Type B pancreatic cell (in vitro differentiated cells): ENCODE measurements around the gene PCDHB16. TPM values are rescaled to one million over a fixed set of nuclear protein-coding genes. Genes with fewer than 3 reads are reported as not detected.
"Not testable (repeated sequence)": the region's sequence is repeated elsewhere in the genome, so short reads cannot be mapped to it uniquely, and the experiment has no call there.

Experiments
- DNase-seq: peaks from one replicate; pipeline ENCODE4 v3.0.0; 2021; ENCODE audit warnings: mixed read lengths; ENCODE audit not compliant: unreplicated experiment; ENCODE audit errors: extremely low spot score
- H3K27ac Mint-ChIP-seq: 2 replicates; pipeline ENCODE4 v1.8.0; 2021; ENCODE audit warnings: mild to moderate bottlenecking, mixed read lengths
- H3K27me3 Mint-ChIP-seq: 2 replicates; pipeline ENCODE4 v1.8.0; 2021; ENCODE audit warnings: mixed read lengths
- H3K36me3 Mint-ChIP-seq: 2 replicates; pipeline ENCODE4 v1.8.0; 2021; ENCODE audit warnings: mixed read lengths
- H3K4me1 Mint-ChIP-seq: one replicate; pipeline ENCODE4 v1.8.0; 2021; ENCODE audit warnings: mixed read lengths; ENCODE audit not compliant: unreplicated experiment
- H3K4me3 Mint-ChIP-seq: 2 replicates; pipeline ENCODE4 v1.8.0; 2021; ENCODE audit warnings: mild to moderate bottlenecking, mixed read lengths
- H3K9me3 Mint-ChIP-seq: 2 replicates; pipeline ENCODE4 v1.8.0; 2021; ENCODE audit warnings: mixed read lengths
- total RNA-seq: library from RNA; stranded (reverse); gene quantifications from 2 replicates; pipeline ENCODE4 v1.2.1, GENCODE V29; 2021; ENCODE audit warnings: low replicate concordance
- TF ChIP-seq, protein P1 (sequence below): fragments of 200-600 bp; sonication (generic); conservative IDR thresholded peaks from 2 replicates; pipeline ENCODE4 v1.5.0; 2021; ENCODE audit warnings: antibody characterized with exemption, mild to moderate bottlenecking

The PCDHB16 gene
- total RNA-seq, 1 donor from 2014 or later: 6.9 TPM

DNA sequence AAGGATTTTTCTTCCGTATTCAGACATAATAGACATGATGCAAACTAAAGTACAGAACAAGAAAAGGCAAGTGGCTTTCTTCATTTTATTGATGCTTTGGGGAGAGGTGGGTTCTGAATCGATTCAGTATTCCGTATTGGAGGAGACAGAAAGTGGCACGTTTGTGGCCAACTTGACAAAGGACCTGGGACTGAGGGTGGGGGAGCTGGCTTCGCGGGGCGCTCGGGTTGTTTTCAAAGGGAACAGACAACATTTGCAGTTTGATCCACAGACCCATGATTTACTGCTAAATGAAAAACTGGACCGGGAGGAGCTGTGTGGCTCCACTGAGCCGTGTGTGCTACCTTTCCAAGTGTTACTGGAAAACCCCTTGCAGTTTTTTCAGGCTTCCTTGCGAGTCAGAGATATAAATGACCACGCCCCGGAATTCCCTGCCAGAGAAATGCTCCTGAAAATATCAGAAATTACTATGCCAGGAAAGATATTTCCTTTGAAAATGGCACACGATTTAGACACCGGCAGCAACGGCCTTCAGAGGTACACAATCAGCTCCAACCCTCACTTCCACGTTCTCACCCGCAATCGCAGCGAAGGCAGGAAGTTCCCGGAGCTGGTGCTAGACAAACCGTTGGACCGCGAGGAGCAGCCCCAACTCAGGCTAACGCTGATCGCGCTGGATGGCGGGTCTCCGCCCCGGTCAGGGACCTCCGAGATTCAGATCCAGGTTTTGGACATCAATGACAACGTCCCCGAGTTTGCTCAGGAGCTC lies 31.8 kb upstream of the PCDHB16 start:
- Mint-ChIP-seq H3K4me1 (no peaks in the 10 kb centered on the region), H3K9me3 (peaks cover 10% of the 10 kb centered on the region), H3K27me3 (no peaks in the 10 kb centered on the region), H3K27ac (no peak overlapping the region), H3K4me3 (no peak overlapping the region), H3K36me3 (peaks cover 7% of the 10 kb centered on the region)
- no peak for DNase-seq
- TF ChIP-seq, protein P1, sequence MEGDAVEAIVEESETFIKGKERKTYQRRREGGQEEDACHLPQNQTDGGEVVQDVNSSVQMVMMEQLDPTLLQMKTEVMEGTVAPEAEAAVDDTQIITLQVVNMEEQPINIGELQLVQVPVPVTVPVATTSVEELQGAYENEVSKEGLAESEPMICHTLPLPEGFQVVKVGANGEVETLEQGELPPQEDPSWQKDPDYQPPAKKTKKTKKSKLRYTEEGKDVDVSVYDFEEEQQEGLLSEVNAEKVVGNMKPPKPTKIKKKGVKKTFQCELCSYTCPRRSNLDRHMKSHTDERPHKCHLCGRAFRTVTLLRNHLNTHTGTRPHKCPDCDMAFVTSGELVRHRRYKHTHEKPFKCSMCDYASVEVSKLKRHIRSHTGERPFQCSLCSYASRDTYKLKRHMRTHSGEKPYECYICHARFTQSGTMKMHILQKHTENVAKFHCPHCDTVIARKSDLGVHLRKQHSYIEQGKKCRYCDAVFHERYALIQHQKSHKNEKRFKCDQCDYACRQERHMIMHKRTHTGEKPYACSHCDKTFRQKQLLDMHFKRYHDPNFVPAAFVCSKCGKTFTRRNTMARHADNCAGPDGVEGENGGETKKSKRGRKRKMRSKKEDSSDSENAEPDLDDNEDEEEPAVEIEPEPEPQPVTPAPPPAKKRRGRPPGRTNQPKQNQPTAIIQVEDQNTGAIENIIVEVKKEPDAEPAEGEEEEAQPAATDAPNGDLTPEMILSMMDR: no peak

DNA sequence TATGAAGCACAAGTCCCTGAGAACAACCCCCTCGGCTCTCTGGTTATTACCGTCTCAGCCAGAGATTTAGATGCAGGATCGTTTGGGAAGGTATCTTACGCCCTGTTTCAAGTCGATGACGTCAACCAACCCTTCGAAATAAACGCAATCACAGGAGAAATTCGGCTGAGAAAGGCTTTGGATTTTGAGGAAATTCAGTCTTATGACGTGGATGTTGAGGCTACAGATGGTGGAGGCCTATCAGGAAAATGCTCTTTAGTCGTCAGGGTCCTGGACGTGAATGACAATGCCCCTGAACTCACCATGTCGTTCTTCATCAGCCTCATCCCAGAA lies 31.2 kb upstream of the PCDHB16 start:
- Mint-ChIP-seq H3K36me3 (peaks cover 7% of the 10 kb centered on the region), H3K9me3 (peaks cover 12% of the 10 kb centered on the region)

DNA sequence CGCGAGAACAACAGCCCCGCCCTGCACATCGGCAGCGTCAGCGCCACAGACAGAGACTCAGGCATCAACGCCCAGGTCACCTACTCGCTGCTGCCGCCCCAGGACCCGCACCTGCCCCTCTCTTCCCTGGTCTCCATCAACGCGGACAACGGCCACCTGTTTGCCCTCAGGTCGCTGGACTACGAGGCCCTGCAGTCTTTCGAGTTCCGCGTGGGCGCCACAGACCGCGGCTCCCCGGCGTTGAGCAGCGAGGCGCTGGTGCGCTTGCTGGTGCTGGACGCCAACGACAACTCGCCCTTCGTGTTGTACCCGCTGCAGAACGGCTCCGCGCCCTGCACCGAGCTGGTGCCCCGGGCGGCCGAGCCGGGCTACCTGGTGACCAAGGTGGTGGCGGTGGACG lies 30.6 kb upstream of the PCDHB16 start:
- not testable (repeated sequence) for DNase-seq, H3K4me3 Mint-ChIP-seq, H3K36me3 Mint-ChIP-seq, H3K4me1 Mint-ChIP-seq, H3K27me3 Mint-ChIP-seq, H3K27ac Mint-ChIP-seq
- H3K9me3 Mint-ChIP-seq: peaks cover 19% of the 10 kb centered on the region

More for the DNA sequence above, 31.2 kb upstream of the PCDHB16 start:
- TF ChIP-seq, protein P1: no peak
- H3K27me3 Mint-ChIP-seq: no peaks in the 10 kb centered on the region
- no peaks in the 10 kb centered on the region for H3K4me1 Mint-ChIP-seq
- no peak for DNase-seq
- no peak overlapping the region for H3K27ac Mint-ChIP-seq
- H3K4me3 Mint-ChIP-seq: no peak overlapping the region

DNA sequence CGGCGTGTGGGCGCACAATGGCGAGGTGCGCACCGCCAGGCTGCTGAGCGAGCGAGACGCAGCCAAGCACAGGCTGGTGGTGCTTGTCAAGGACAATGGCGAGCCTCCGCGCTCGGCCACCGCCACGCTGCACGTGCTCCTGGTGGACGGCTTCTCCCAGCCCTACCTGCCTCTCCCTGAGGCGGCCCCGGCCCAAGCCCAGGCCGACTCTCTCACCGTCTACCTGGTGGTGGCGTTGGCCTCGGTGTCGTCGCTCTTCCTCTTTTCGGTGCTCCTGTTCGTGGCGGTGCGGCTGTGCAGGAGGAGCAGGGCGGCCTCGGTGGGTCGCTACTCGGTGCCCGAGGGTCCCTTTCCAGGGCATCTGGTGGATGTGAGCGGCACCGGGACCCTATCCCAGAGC lies 30.1 kb upstream of the PCDHB16 start:
- not testable (repeated sequence) for H3K36me3 Mint-ChIP-seq, H3K27me3 Mint-ChIP-seq, H3K4me3 Mint-ChIP-seq, H3K4me1 Mint-ChIP-seq, H3K27ac Mint-ChIP-seq, DNase-seq
- H3K9me3 Mint-ChIP-seq: peaks cover 21% of the 10 kb centered on the region

DNA sequence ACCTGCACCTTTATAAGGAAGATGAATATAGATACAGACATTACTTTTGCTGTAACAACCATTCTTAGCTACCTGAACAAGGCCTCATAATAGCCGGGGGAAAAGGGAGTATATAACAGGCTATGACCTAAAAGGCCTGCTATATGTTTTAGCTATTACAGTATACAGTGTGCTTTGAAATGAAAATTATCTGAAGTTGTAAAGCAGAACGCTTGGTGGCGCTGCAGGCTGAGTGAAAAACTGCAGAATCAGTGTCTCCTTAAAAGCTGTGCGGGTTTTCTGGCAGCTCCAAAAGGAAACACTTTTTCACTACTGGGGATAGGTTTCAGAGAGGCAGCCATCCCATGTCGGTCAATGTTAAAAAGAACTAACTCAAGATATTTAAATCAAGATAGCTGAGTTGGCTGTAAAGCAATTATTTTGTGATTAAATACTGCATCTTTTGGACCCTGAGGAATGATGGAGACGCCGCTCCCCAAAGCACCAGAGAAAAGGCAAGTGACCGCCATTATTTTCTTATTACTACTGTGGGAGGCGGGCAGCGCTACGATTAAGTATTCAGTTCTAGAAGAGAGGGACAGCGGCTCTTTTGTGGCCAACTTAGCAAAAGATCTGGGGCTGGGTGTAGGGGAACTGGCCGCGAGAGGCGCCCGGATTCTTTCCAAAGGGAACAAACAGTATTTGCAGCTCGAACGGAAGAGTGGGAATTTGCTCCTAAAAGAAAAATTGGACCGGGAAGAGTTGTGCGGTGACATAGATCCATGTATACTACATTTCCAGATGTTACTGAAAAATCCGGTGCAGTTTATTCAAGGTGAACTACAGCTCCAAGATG lies 26.4 kb upstream of the PCDHB16 start:
- Mint-ChIP-seq H3K9me3 (peaks cover 10% of the 10 kb centered on the region), H3K27ac (no peak overlapping the region), H3K4me3 (no peak overlapping the region), H3K36me3 (no peaks in the 10 kb centered on the region), H3K4me1 (no peaks in the 10 kb centered on the region), H3K27me3 (no peaks in the 10 kb centered on the region)
- DNase-seq: no peak
- TF ChIP-seq, protein P1: peak; percentile 28

DNA sequence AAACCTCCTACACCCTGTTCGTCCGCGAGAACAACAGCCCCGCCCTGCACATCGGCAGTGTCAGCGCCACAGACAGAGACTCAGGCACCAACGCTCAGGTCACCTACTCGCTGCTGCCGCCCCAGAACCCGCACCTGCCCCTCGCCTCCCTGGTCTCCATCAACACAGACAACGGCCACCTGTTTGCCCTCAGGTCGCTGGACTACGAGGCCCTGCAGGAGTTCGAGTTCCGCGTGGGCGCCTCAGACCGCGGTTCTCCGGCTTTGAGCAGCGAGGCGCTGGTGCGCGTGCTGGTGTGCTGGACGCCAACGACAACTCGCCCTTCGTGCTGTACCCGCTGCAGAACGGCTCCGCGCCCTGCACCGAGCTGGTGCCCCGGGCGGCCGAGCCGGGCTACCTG lies 24.8 kb upstream of the PCDHB16 start:
- H3K27ac Mint-ChIP-seq, H3K4me1 Mint-ChIP-seq, H3K4me3 Mint-ChIP-seq: not testable (repeated sequence)

DNA sequence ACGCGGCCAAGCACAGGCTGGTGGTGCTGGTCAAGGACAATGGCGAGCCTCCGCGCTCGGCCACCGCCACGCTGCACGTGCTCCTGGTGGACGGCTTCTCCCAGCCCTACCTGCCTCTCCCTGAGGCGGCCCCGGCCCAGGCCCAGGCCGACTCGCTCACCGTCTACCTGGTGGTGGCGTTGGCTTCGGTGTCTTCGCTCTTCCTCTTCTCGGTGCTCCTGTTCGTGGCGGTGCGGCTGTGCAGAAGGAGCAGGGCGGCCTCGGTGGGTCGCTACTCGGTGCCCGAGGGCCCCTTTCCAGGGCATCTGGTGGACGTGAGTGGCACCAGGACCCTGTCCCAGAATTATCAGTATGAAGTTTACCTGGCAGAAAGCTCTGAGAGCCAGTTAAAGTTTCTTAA lies 24.3 kb upstream of the PCDHB16 start:
- not testable (repeated sequence) for H3K4me1 Mint-ChIP-seq, H3K4me3 Mint-ChIP-seq, H3K27ac Mint-ChIP-seq, DNase-seq, H3K27me3 Mint-ChIP-seq, H3K36me3 Mint-ChIP-seq
- peaks cover 10% of the 10 kb centered on the region for H3K9me3 Mint-ChIP-seq

More for the DNA sequence above, 24.8 kb upstream of the PCDHB16 start:
- H3K27me3 Mint-ChIP-seq, DNase-seq, H3K36me3 Mint-ChIP-seq: not testable (repeated sequence)
- H3K9me3 Mint-ChIP-seq: peaks cover 10% of the 10 kb centered on the region
